ENCODE data around the gene API5.

DNA sequence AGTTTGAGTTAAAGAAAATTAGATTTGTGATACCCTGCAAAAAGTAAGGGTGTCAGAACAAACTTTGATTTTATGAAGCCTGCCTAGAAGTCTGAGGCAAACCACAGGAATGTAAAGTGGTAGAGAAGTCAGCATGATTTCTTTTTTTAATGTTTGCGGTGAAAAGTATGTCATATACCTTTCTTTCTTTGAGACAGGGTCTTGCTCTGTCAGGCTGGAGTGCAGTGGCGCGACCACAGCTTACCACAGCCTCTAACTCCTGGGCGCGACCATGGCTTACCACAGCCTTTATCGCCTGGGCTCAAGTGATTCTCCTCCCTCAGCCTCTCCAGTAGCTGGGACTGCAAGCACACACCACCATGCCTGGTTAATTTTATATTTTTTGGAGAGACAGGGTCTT is 4.7 kb downstream of the API5 start:
- TF ChIP-seq EP300 (IDR thresholded peaks at IDR 0.05) (no peak), POLR2A (IDR thresholded peaks at IDR 0.05) (no peak)

Data from ovary (tissue), 1 donor.